Vagina (tissue), 2 donors: Measurements from ENCODE around the gene FMOD. TPM values are rescaled to one million over a fixed set of nuclear protein-coding genes. Genes with fewer than 3 reads are reported as not detected.
A peak's percentile ranks its signal among the peaks of the same experiment; 100 is the strongest.

ENCODE experiments used
- DNase-seq, 2 donors: peaks; one replicate each; pipeline ENCODE4 v3.0.0-alpha.2; 2017; ENCODE audit errors: extremely low spot score in 2 of 2
- H3K27ac ChIP-seq: fragments of 200-600 bp; sonication (generic); one replicate; pipeline ENCODE4 v1.5.1; 2019
- H3K27me3 ChIP-seq: fragments of 200-600 bp; sonication (generic); one replicate; pipeline ENCODE4 v1.5.1; 2019
- H3K36me3 ChIP-seq, 2 donors: fragments of 200-600 bp; sonication (generic); one replicate each; pipeline ENCODE4 v1.5.1; 2017 to 2019
- H3K4me1 ChIP-seq: fragments of 200-600 bp; sonication (generic); one replicate; pipeline ENCODE4 v1.5.1; 2019
- H3K4me3 ChIP-seq, 2 donors: fragments of 200-600 bp; sonication (generic); 1 replicate in 1 of 2; 2 replicates in 1 of 2; pipeline ENCODE4 v1.5.1; 2016 to 2019
- H3K9me3 ChIP-seq: fragments of 200-600 bp; sonication (generic); one replicate; pipeline ENCODE4 v1.5.1; 2019
- CTCF ChIP-seq, 3 experiments: fragments of 450-650 bp in 2 of 3; fragments of 200-600 bp in 1 of 3; sonication (generic) in 1 of 3; IDR thresholded peaks; one replicate each; pipeline ENCODE4 v1.5.1; 2017 to 2019; ENCODE audit warnings: antibody characterized with exemption in 3 of 3, mild to moderate bottlenecking in 2 of 3, moderate library complexity in 2 of 3
- POLR2A ChIP-seq, 2 donors: fragments of 450-650 bp; IDR thresholded peaks; one replicate each; pipeline ENCODE4 v1.6.1; 2017; ENCODE audit warnings: antibody characterized with exemption in 2 of 2, mild to moderate bottlenecking in 2 of 2, moderate library complexity in 2 of 2
- POLR2AphosphoS5 ChIP-seq, 2 donors: sonication (generic); formaldehyde crosslinking; IDR thresholded peaks; one replicate each; pipeline ENCODE4 v1.9.0; 2017; ENCODE audit warnings: antibody characterized with exemption in 2 of 2, mild to moderate bottlenecking in 2 of 2, low read depth in 1 of 2; ENCODE audit not compliant: insufficient read depth in 1 of 2
- intact Hi-C: fragments of 100-400 bp; cut with DNase I; formaldehyde crosslinking; loops from one replicate; pipeline ENCODE4 v1.15.1; 2023
- small RNA-seq: library from RNA; depleted of rRNA; stranded (forward); fragments of <200 nt; gene quantifications from one replicate; pipeline ENCODE3, GENCODE V24; 2016
- total RNA-seq: library from RNA; depleted of rRNA; stranded (reverse); fragments of >200 nt; gene quantifications from one replicate; pipeline ENCODE4 v1.2.3, GENCODE V29; 2016

The FMOD gene
- total RNA-seq, 1 donor from 2014 or later: 80.3 TPM

- no peak for DNase-seq
- intact Hi-C loops: no loop called here
- H3K27me3 ChIP-seq: no peaks in the 10 kb centered on the region
- no peaks in the 10 kb centered on the region for H3K36me3 ChIP-seq
- no peak overlapping the region for H3K27ac ChIP-seq
- H3K9me3 ChIP-seq: no peaks in the 10 kb centered on the region
- H3K4me3 ChIP-seq: no peak overlapping the region
- TF ChIP-seq CTCF (IDR thresholded peaks at IDR 0.05) (no peak), POLR2AphosphoS5 (IDR thresholded peaks at IDR 0.05; ENCODE audit: insufficient read depth in 1 of 2, low read depth in 1 of 2) (no peak), POLR2A (IDR thresholded peaks at IDR 0.05) (no peak)
- peaks cover 19% of the 10 kb centered on the region for H3K4me1 ChIP-seq
These were observed 54.4 kb downstream of the FMOD start for GRCh38 chr1:203296460-203297073.

GRCh38 chr1:203295796-203296195 is 55.1 kb downstream of the FMOD start:
- H3K4me1 ChIP-seq: peaks cover 22% of the 10 kb centered on the region
- H3K4me3 ChIP-seq: no peak overlapping the region
- no peak for DNase-seq
- H3K9me3 ChIP-seq: no peaks in the 10 kb centered on the region
- H3K27ac ChIP-seq: no peak overlapping the region
- H3K27me3 ChIP-seq: no peaks in the 10 kb centered on the region
- H3K36me3 ChIP-seq: no peaks in the 10 kb centered on the region
- TF ChIP-seq CTCF (IDR thresholded peaks at IDR 0.05) (no peak), POLR2AphosphoS5 (IDR thresholded peaks at IDR 0.05; ENCODE audit: insufficient read depth in 1 of 2, low read depth in 1 of 2) (no peak), POLR2A (IDR thresholded peaks at IDR 0.05) (no peak)
- intact Hi-C loops: no loop called here

- intact Hi-C loops: no loop called here
- Histone ChIP-seq H3K27me3 (no peaks in the 10 kb centered on the region), H3K4me1 (peaks cover 58% of the 10 kb centered on the region), H3K27ac (peak overlapping the region; percentile 89), H3K9me3 (no peaks in the 10 kb centered on the region), H3K36me3 (no peaks in the 10 kb centered on the region), H3K4me3 (no peak overlapping the region)
- no peak for TF ChIP-seq POLR2A (IDR thresholded peaks at IDR 0.05)
- no peak for TF ChIP-seq POLR2AphosphoS5 (IDR thresholded peaks at IDR 0.05; ENCODE audit: insufficient read depth in 1 of 2, low read depth in 1 of 2)
- no peak for TF ChIP-seq CTCF (IDR thresholded peaks at IDR 0.05)
- no peak for DNase-seq
These were observed 59.5 kb downstream of the FMOD start for GRCh38 chr1:203291201-203292096.

Small RNA genes lying within 50 kb of the gene (small RNA-seq; reads per million reads assigned to genes)
- gene AL359837.1 (not detected), gene RNU6-487P (not detected)

Other genes starting within 250 kb of the FMOD start
- gene ADORA1, start 223.4 kb downstream of the FMOD start, total RNA-seq: 5.2 TPM
- not detected for gene MYBPH, start 175.3 kb downstream of the FMOD start, total RNA-seq
- 51.3 TPM for gene CHI3L1, start 164.4 kb downstream of the FMOD start, total RNA-seq
- gene CHIT1, start 121.4 kb downstream of the FMOD start, total RNA-seq: not detected
- gene BTG2, start 45.6 kb downstream of the FMOD start, total RNA-seq: 191 TPM
- gene PRELP, start 124.7 kb upstream of the FMOD start, total RNA-seq: 128 TPM
- gene OPTC, start 143.0 kb upstream of the FMOD start, total RNA-seq: not detected